Measurements from ENCODE around the gene NDUFA11. TPM values are rescaled to one million over a fixed set of nuclear protein-coding genes. Genes with fewer than 3 reads are reported as not detected.

NDUFA11 gene
- total and polyA plus RNA-seq, 2 donors (not counting 1 experiment from before 2014, with no cell fraction given): 115 to 276 TPM

GRCh38 chr19:5913739-5914357 is 10.3 kb upstream of the NDUFA11 start, which contains the start of gene CAPS:
CAPS (plus strand) TSS chr19:5914254; CDS start chr19:5914407, 153 bp downstream.
- Mint-ChIP-seq H3K27ac (no peak within 1 kb of the TSS), H3K4me1 (no peaks in the 10 kb centered on the region), H3K4me3 (no peak within 1 kb of the TSS), H3K27me3 (no peaks in the 10 kb centered on the region), H3K9me3 (ENCODE audit: insufficient read depth) (no peaks in the 10 kb centered on the region)
- no peak for TF ChIP-seq EZH2 (IDR thresholded peaks at IDR 0.05; ENCODE audit: borderline replicate concordance, insufficient read depth, low read depth, low read length, poor library complexity, severe bottlenecking)
- DNase-seq (no peak), ATAC-seq (ENCODE audit: low read depth) (no peak)
- intact Hi-C loops (cut with micrococcal nuclease): no loop called here
- POLR2A ChIA-PET: interaction anchor here (0.6 kb wide), 1 partner anchor 1031 kb away, joined by 4 read pairs; no protein-coding TSS in a partner anchor
- H3K4me1 ChIP-seq (ENCODE audit: control insufficient read depth in 2 of 2, insufficient read depth in 2 of 2, low read length in 2 of 2): no peaks in the 10 kb centered on the region
- no peak within 1 kb of the TSS for H3K4me2 ChIP-seq (replicated peaks; ENCODE audit: low read depth, low read length, poor library complexity, severe bottlenecking)
- WGBS (ENCODE audit: insufficient coverage): 95% methylated on average over 10 of the region's 10 CpGs
- H4K20me1 ChIP-seq (ENCODE audit: control insufficient read depth, insufficient read depth, low read length, poor library complexity, severe bottlenecking): peaks cover 6% of the 10 kb centered on the region
- H3K9me3 ChIP-seq (ENCODE audit: control extremely low read depth in 1 of 3, control insufficient read depth in 2 of 3, insufficient read depth in 1 of 3, low read length in 2 of 3): peaks cover 0 to 3% (median 0%) of the 10 kb centered on the region in 3 donors
- H3K79me2 ChIP-seq (ENCODE audit: control insufficient read depth, insufficient read depth, low read length): no peaks in the 10 kb centered on the region
- CTCF ChIA-PET: no interaction called here
- H3K9ac ChIP-seq (ENCODE audit: low read length): no peak within 1 kb of the TSS
- no peaks in the 10 kb centered on the region for H3K27me3 ChIP-seq (replicated peaks in 1 of 4; ENCODE audit: control extremely low read depth in 1 of 4, control insufficient read depth in 3 of 4, insufficient read depth in 4 of 4, low read length in 3 of 4)
- H2AFZ ChIP-seq (ENCODE audit: insufficient read depth, low read depth, low read length, poor library complexity, severe bottlenecking): no peak within 1 kb of the TSS
- no peak within 1 kb of the TSS for H3K27ac ChIP-seq (ENCODE audit: low read length in 2 of 2)
- H3K36me3 ChIP-seq (replicated peaks in 1 of 2; ENCODE audit: control extremely low read depth in 1 of 2, control insufficient read depth in 1 of 2, extremely low read depth in 1 of 2, insufficient read depth in 2 of 2, low read length in 1 of 2): peaks cover 0 to 50% of the 10 kb centered on the region in 2 experiments
- H3K4me3 ChIP-seq (ENCODE audit: control extremely low read depth in 1 of 5, extremely low read depth in 1 of 5, insufficient read depth in 1 of 5, low read depth in 2 of 5, low read length in 4 of 5): no peak within 1 kb of the TSS

GRCh38 chr19:5911366-5911765 is 7.8 kb upstream of the NDUFA11 start:
- Mint-ChIP-seq H3K9me3 (ENCODE audit: insufficient read depth) (no peaks in the 10 kb centered on the region), H3K27ac (no peak overlapping the region), H3K4me1 (peaks cover 7% of the 10 kb centered on the region), H3K4me3 (no peak overlapping the region), H3K27me3 (no peaks in the 10 kb centered on the region)
- H3K4me1 ChIP-seq (ENCODE audit: control insufficient read depth in 2 of 2, insufficient read depth in 2 of 2, low read length in 2 of 2): no peaks in the 10 kb centered on the region
- H3K27ac ChIP-seq (ENCODE audit: low read length in 2 of 2): no peak overlapping the region
- H3K9ac ChIP-seq (ENCODE audit: low read length): no peak overlapping the region
- no peak overlapping the region for H3K4me2 ChIP-seq (replicated peaks; ENCODE audit: low read depth, low read length, poor library complexity, severe bottlenecking)
- DNase-seq: no peak
- H3K36me3 ChIP-seq (replicated peaks in 1 of 2; ENCODE audit: control extremely low read depth in 1 of 2, control insufficient read depth in 1 of 2, extremely low read depth in 1 of 2, insufficient read depth in 2 of 2, low read length in 1 of 2): peaks cover 0 to 32% of the 10 kb centered on the region in 2 experiments
- TF ChIP-seq CTCF (IDR thresholded peaks at IDR 0.05) (no peak), EZH2 (IDR thresholded peaks at IDR 0.05; ENCODE audit: borderline replicate concordance, insufficient read depth, low read depth, low read length, poor library complexity, severe bottlenecking) (no peak)
- ATAC-seq (ENCODE audit: low read depth): no peak
- H2AFZ ChIP-seq (ENCODE audit: insufficient read depth, low read depth, low read length, poor library complexity, severe bottlenecking): no peak overlapping the region
- peaks cover 0 to 3% (median 0%) of the 10 kb centered on the region in 3 donors for H3K9me3 ChIP-seq (ENCODE audit: control extremely low read depth in 1 of 3, control insufficient read depth in 2 of 3, insufficient read depth in 1 of 3, low read length in 2 of 3)
- intact Hi-C loops (cut with micrococcal nuclease): no loop called here
- ChIA-PET CTCF (no interaction called here), POLR2A (interaction anchor here (0.7 kb wide), 2 partner anchors 21 to 378 kb away, joined by 5 to 7 read pairs; no protein-coding TSS in a partner anchor)
- H3K27me3 ChIP-seq (replicated peaks in 1 of 4; ENCODE audit: control extremely low read depth in 1 of 4, control insufficient read depth in 3 of 4, insufficient read depth in 4 of 4, low read length in 3 of 4): no peaks in the 10 kb centered on the region
- peaks cover 3% of the 10 kb centered on the region for H3K79me2 ChIP-seq (ENCODE audit: control insufficient read depth, insufficient read depth, low read length)
- H4K20me1 ChIP-seq (ENCODE audit: control insufficient read depth, insufficient read depth, low read length, poor library complexity, severe bottlenecking): peaks cover 1% of the 10 kb centered on the region
- WGBS (ENCODE audit: insufficient coverage): no CpG with 5 or more reads among the region's 1 CpG
- no peak overlapping the region for H3K4me3 ChIP-seq (ENCODE audit: control extremely low read depth in 1 of 5, extremely low read depth in 1 of 5, insufficient read depth in 1 of 5, low read depth in 2 of 5, low read length in 4 of 5)

Measured in B cell (primary cell).